Spleen (tissue), 11 donors: Measurements from ENCODE around the gene ARSG. TPM values are rescaled to one million over a fixed set of nuclear protein-coding genes. Genes with fewer than 3 reads are reported as not detected.
A peak's percentile ranks its signal among the peaks of the same experiment; 100 is the strongest.

Experiments
- DNase-seq: peaks from one replicate; pipeline ENCODE4 v3.0.0-alpha.2; 2020
- H3K27ac ChIP-seq, 8 donors: fragments of 200-600 bp; sonication (generic) in 7 of 8; 1 replicate in 4 of 8; 2 replicates in 4 of 8; pipeline versions ENCODE4 v1.5.0 to v1.8.0; 2016 to 2021; ENCODE audit warnings: inconsistent platforms in 4 of 8, mild to moderate bottlenecking in 4 of 8, moderate library complexity in 1 of 8
- H3K27me3 ChIP-seq, 7 donors: fragments of 200-600 bp; sonication (generic) in 6 of 7; replicated peaks in 1 of 7; 1 replicate in 4 of 7; 2 replicates in 3 of 7; pipeline versions ENCODE4 v1.5.0 to v1.8.0; 2016 to 2021; ENCODE audit warnings: inconsistent platforms in 3 of 7, mild to moderate bottlenecking in 1 of 7
- H3K36me3 ChIP-seq, 6 donors: fragments of 200-600 bp; sonication (generic) in 5 of 6; 1 replicate in 4 of 6; 2 replicates in 2 of 6; pipeline versions ENCODE4 v1.5.0 to v1.8.0; 2016 to 2021; ENCODE audit warnings: inconsistent platforms in 2 of 6
- H3K4me1 ChIP-seq, 6 donors: fragments of 200-600 bp; sonication (generic) in 5 of 6; 1 replicate in 3 of 6; 2 replicates in 3 of 6; pipeline versions ENCODE4 v1.5.0 to v1.8.0; 2016 to 2021; ENCODE audit warnings: inconsistent platforms in 3 of 6
- H3K4me3 ChIP-seq, 8 donors: fragments of 200-600 bp; sonication (generic) in 7 of 8; 1 replicate in 4 of 8; 2 replicates in 4 of 8; pipeline versions ENCODE4 v1.5.0 to v1.8.0; 2016 to 2021; ENCODE audit warnings: inconsistent platforms in 4 of 8, mild to moderate bottlenecking in 4 of 8, moderate library complexity in 2 of 8
- H3K9me3 ChIP-seq, 8 donors: fragments of 200-600 bp; sonication (generic) in 7 of 8; 1 replicate in 4 of 8; 2 replicates in 4 of 8; pipeline versions ENCODE4 v1.5.0 to v1.8.0; 2016 to 2021; ENCODE audit warnings: inconsistent platforms in 4 of 8
- CTCF ChIP-seq, 11 experiments: fragments of 200-600 bp in 7 of 11; fragments of 450-650 bp in 4 of 11; sonication (generic) in 4 of 11; IDR thresholded peaks in 8 of 11; conservative IDR thresholded peaks in 3 of 11; 1 replicate in 7 of 11; 2 replicates in 4 of 11; pipeline versions ENCODE4 v1.4.0 to v1.8.0; 2016 to 2021; ENCODE audit warnings: antibody characterized with exemption in 11 of 11, inconsistent platforms in 4 of 11, mild to moderate bottlenecking in 1 of 11
- POLR2A ChIP-seq, 3 donors: fragments of 450-650 bp; IDR thresholded peaks; one replicate each; pipeline ENCODE4 v1.5.1; 2017; ENCODE audit warnings: antibody characterized with exemption in 3 of 3, mild to moderate bottlenecking in 1 of 3
- POLR2AphosphoS5 ChIP-seq, 3 donors: sonication (generic); formaldehyde crosslinking; IDR thresholded peaks; one replicate each; pipeline ENCODE4 v1.5.1; 2017; ENCODE audit warnings: antibody characterized with exemption in 3 of 3
- WGBS, 5 donors: extraction: QIAGEN DNeasy Blood & Tissue Kit in 3 of 5; methylation state at CpG; one replicate each; pipeline versions ENCODE4 v1.1.5 to v1.1.7; 2013 to 2018; 5-methylcytosine and 5-hydroxymethylcytosine counted together
- intact Hi-C: fragments of 100-400 bp; cut with DNase I; formaldehyde crosslinking; loops from one replicate; pipeline ENCODE4 v1.15.0; 2023; ENCODE audit warnings: low total_unique reads
- polyA plus RNA-seq, 3 donors: library from polyadenylated mRNA; stranded (reverse); fragments of 200-250 nt; gene quantifications; one replicate each; pipeline ENCODE4 v1.2.1, GENCODE V29; 2013
- total RNA-seq, 7 donors: library from RNA; depleted of rRNA in 3 of 7; stranded (reverse); fragments of >200 nt in 3 of 7; fragmentation: NEBNext Ultra II Directional in 4 of 7; extraction: Animal tissue kit (Norgen Biotek cat#: 25700) in 4 of 7; gene quantifications; one replicate each; pipeline versions ENCODE4 v1.1.0 to v1.2.1, GENCODE V29; 2016 to 2021
- donor health status: healthy with polysubstance abuse.
- donor health status: DM: no; HTN: no; CAD: no; lungs with moderate emphysema.
- donor health status: DM: no; HTN: no; CAD: no.
- donor health status: Bipolar disorder and iron deficiency.
- donor health status: healthy.
- donor health status: DM: no; HTN: no; CAD: no.
- donor health status: DM: yes; HTN: yes; CAD: no.

ARSG gene
- total and polyA plus RNA-seq, 10 donors = 1.5 to 24.3 (median 14.2) TPM

GRCh38 chr17:68383120-68383442 is 91.8 kb downstream of the ARSG start:
- TF ChIP-seq POLR2AphosphoS5 (IDR thresholded peaks at IDR 0.05) (no peak), CTCF (IDR thresholded peaks at IDR 0.05 in 8 of 11, conservative IDR thresholded peaks at IDR 0.05 in 3 of 11) (no peak)
- Histone ChIP-seq H3K4me3 (peak overlapping the region in 1 of 8 donors; percentile 41), H3K9me3 (no peaks in the 10 kb centered on the region), H3K4me1 (peaks cover 9 to 46% (median 24%) of the 10 kb centered on the region in 6 donors), H3K27ac (peak overlapping the region in 6 of 8 donors; percentile 30 to 88 (median 76)), H3K36me3 (no peaks in the 10 kb centered on the region), H3K27me3 (no peaks in the 10 kb centered on the region)
- intact Hi-C loops = no loop called here
- 63 to 84% (median 68%) methylated on average over 4 of the region's 4 CpGs for WGBS, 5 donors
- no peak for DNase-seq

GRCh38 chr17:68383443-68384321 is 92.4 kb downstream of the ARSG start:
- Histone ChIP-seq H3K9me3 (no peaks in the 10 kb centered on the region), H3K4me1 (peaks cover 9 to 40% (median 21%) of the 10 kb centered on the region in 6 donors), H3K27me3 (no peaks in the 10 kb centered on the region), H3K27ac (peak overlapping the region in 7 of 8 donors; percentile 30 to 88 (median 76)), H3K36me3 (no peaks in the 10 kb centered on the region), H3K4me3 (peak overlapping the region in 1 of 8 donors; percentile 41)
- intact Hi-C loops = no loop called here
- TF ChIP-seq POLR2AphosphoS5 (IDR thresholded peaks at IDR 0.05) (peak in 2 of 3 donors; percentile 23 to 58), POLR2A (IDR thresholded peaks at IDR 0.05) (no peak), CTCF (IDR thresholded peaks at IDR 0.05 in 8 of 11, conservative IDR thresholded peaks at IDR 0.05 in 3 of 11) (no peak)
- no peak for DNase-seq
- WGBS, 5 donors = 38 to 58% (median 41%) methylated on average over 16 of the region's 16 CpGs

GRCh38 chr17:68384471-68384870 is 93.2 kb downstream of the ARSG start:
- Histone ChIP-seq H3K27me3 (no peaks in the 10 kb centered on the region), H3K27ac (peak overlapping the region; percentile 30 to 88 (median 70)), H3K36me3 (no peaks in the 10 kb centered on the region), H3K4me3 (peak overlapping the region in 1 of 8 donors; percentile 41), H3K4me1 (peaks cover 9 to 33% (median 16%) of the 10 kb centered on the region in 6 donors), H3K9me3 (no peaks in the 10 kb centered on the region)
- TF ChIP-seq CTCF (IDR thresholded peaks at IDR 0.05 in 8 of 11, conservative IDR thresholded peaks at IDR 0.05 in 3 of 11) (no peak), POLR2A (IDR thresholded peaks at IDR 0.05) (no peak), POLR2AphosphoS5 (IDR thresholded peaks at IDR 0.05) (no peak)
- DNase-seq = no peak
- 65 to 92% (median 68%) methylated on average over 1 of the region's 1 CpG for WGBS, 5 donors
- intact Hi-C loops = no loop called here

GRCh38 chr17:68384941-68385340 is 93.6 kb downstream of the ARSG start:
- H3K27ac ChIP-seq = peak overlapping the region in 5 of 8 donors; percentile 56 to 88 (median 76)
- H3K36me3 ChIP-seq = no peaks in the 10 kb centered on the region
- TF ChIP-seq CTCF (IDR thresholded peaks at IDR 0.05 in 8 of 11, conservative IDR thresholded peaks at IDR 0.05 in 3 of 11) (no peak), POLR2AphosphoS5 (IDR thresholded peaks at IDR 0.05) (no peak), POLR2A (IDR thresholded peaks at IDR 0.05) (no peak)
- no peaks in the 10 kb centered on the region for H3K9me3 ChIP-seq
- intact Hi-C loops = no loop called here
- no peaks in the 10 kb centered on the region for H3K27me3 ChIP-seq
- WGBS, 5 donors = 77 to 97% (median 86%) methylated on average over 4 of the region's 4 CpGs
- peaks cover 9 to 29% (median 16%) of the 10 kb centered on the region in 6 donors for H3K4me1 ChIP-seq
- DNase-seq = no peak
- no peak overlapping the region for H3K4me3 ChIP-seq
